Loucy (cell line): Measurements from ENCODE around the gene PCDHB6.
"Not testable (repeated sequence)": the region's sequence is repeated elsewhere in the genome, so short reads cannot be mapped to it uniquely, and the experiment has no call there.

Experiments
- H2AFZ ChIP-seq: fragments of 200-600 bp; sonication (generic); 2 replicates; pipeline ENCODE4 v1.6.0; 2016; ENCODE audit warnings: antibody characterized with exemption, mild to moderate bottlenecking, low read length, moderate library complexity
- H3F3A ChIP-seq: fragments of 200-600 bp; 2 replicates; pipeline ENCODE4 v1.6.0; 2016; ENCODE audit warnings: antibody characterized with exemption, low read depth, mild to moderate bottlenecking
- H3K27me3 ChIP-seq: fragments of 200-600 bp; sonication (generic); 2 replicates; pipeline ENCODE4 v1.6.1; 2014; ENCODE audit warnings: low read length, mild to moderate bottlenecking; ENCODE audit not compliant: insufficient read depth, poor library complexity, severe bottlenecking
- H3K36me3 ChIP-seq: fragments of 200-600 bp; sonication (generic); 2 replicates; pipeline ENCODE4 v1.6.1; 2016; ENCODE audit warnings: low read length; ENCODE audit not compliant: insufficient read depth
- H3K4me1 ChIP-seq: fragments of 200-600 bp; sonication (generic); 2 replicates; pipeline ENCODE4 v1.5.1; 2014; ENCODE audit warnings: low read length, mild to moderate bottlenecking; ENCODE audit not compliant: insufficient read depth, poor library complexity, severe bottlenecking
- H3K4me2 ChIP-seq: fragments of 200-600 bp; sonication (generic); 2 replicates; pipeline ENCODE4 v1.6.0; 2014; ENCODE audit warnings: antibody characterized with exemption, low read length, low read depth, mild to moderate bottlenecking; ENCODE audit not compliant: poor library complexity, severe bottlenecking
- H3K4me3 ChIP-seq: fragments of 200-600 bp; sonication (generic); 2 replicates; pipeline ENCODE4 v1.5.1; 2014; ENCODE audit warnings: low read length, mild to moderate bottlenecking, mixed read lengths; ENCODE audit not compliant: poor library complexity, severe bottlenecking
- H3K79me2 ChIP-seq: fragments of 200-600 bp; sonication (generic); 2 replicates; pipeline ENCODE4 v1.6.1; 2014; ENCODE audit warnings: low read length; ENCODE audit not compliant: insufficient read depth
- H3K9ac ChIP-seq: fragments of 200-600 bp; sonication (generic); 2 replicates; pipeline ENCODE4 v1.6.0; 2014; ENCODE audit warnings: mild to moderate bottlenecking, low read depth, low read length, moderate library complexity; ENCODE audit not compliant: poor library complexity, severe bottlenecking
- H3K9me2 ChIP-seq: fragments of 200-600 bp; sonication (generic); replicated peaks from 2 replicates; pipeline ENCODE4 v1.6.1; 2016; ENCODE audit warnings: low read depth, low read length, mixed read lengths
- H3K9me3 ChIP-seq: fragments of 200-600 bp; sonication (generic); 2 replicates; pipeline ENCODE4 v1.6.1; 2014; ENCODE audit warnings: mild to moderate bottlenecking, antibody characterized with exemption, low read length, low read depth; ENCODE audit not compliant: insufficient read depth
- H4K20me1 ChIP-seq: fragments of 200-600 bp; sonication (generic); 2 replicates; pipeline ENCODE4 v1.6.0; 2014; ENCODE audit warnings: antibody characterized with exemption, low read length, mild to moderate bottlenecking; ENCODE audit not compliant: insufficient read depth, poor library complexity, severe bottlenecking
- EZH2phosphoT487 ChIP-seq: fragments of 200-600 bp; IDR thresholded peaks from 2 replicates; pipeline ENCODE4 v1.6.1; 2018; ENCODE audit warnings: antibody characterized with exemption, mild to moderate bottlenecking, moderate library complexity, borderline replicate concordance
- TF ChIP-seq, protein P1 (sequence below): fragments of 200-600 bp; sonication (generic); conservative IDR thresholded peaks from 2 replicates; pipeline ENCODE4 v1.5.1; 2014; ENCODE audit warnings: mild to moderate bottlenecking, antibody characterized with exemption, low read length

Gene PCDHB6

DNA sequence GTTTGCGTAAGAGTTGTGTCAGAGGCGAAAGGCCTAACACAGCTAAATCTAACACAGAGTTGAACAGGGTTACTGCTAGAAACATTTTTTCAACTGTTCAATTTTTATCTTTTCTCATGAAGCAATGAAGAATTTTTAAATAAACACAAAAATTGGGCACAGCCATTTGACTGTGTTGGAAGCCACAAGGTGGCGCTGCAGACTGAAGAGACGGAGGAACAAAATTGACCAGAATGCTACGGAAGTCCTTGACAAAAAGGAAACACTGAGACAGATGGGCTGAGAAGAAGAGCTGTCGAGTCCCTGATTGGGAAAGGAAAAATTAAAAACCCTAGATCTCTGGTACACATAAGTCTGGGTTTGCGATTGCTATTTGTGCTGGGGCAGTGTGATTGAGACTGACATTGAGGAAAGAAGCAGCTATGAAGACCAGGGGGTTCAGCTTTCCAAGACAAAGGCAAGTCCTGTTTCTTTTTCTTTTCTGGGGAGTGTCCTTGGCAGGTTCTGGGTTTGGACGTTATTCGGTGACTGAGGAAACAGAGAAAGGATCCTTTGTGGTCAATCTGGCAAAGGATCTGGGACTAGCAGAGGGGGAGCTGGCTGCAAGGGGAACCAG lies 37.1 kb downstream of the PCDHB6 start, which contains the start of gene PCDHB9:
Gene PCDHB9 (plus strand): TSS at position 265 of the 616 bp plus-strand sequence. CDS start 158 bp downstream, at position 423.
- Histone ChIP-seq H3K79me2 (no peaks in the 10 kb centered on the region), H3K4me2 (peak within 1 kb of the TSS; percentile 60), H3K27me3 (no peaks in the 10 kb centered on the region), H3K4me1 (no peaks in the 10 kb centered on the region), H3K9ac (peak within 1 kb of the TSS; percentile 61), H4K20me1 (no peaks in the 10 kb centered on the region), H3F3A (no peaks in the 10 kb centered on the region), H3K9me2 (no peaks in the 10 kb centered on the region), H3K9me3 (no peaks in the 10 kb centered on the region), H3K36me3 (no peaks in the 10 kb centered on the region), H3K4me3 (peak within 1 kb of the TSS; percentile 70), H2AFZ (peak within 1 kb of the TSS; percentile 86)
- no peak for TF ChIP-seq EZH2phosphoT487
- TF ChIP-seq, protein P1, sequence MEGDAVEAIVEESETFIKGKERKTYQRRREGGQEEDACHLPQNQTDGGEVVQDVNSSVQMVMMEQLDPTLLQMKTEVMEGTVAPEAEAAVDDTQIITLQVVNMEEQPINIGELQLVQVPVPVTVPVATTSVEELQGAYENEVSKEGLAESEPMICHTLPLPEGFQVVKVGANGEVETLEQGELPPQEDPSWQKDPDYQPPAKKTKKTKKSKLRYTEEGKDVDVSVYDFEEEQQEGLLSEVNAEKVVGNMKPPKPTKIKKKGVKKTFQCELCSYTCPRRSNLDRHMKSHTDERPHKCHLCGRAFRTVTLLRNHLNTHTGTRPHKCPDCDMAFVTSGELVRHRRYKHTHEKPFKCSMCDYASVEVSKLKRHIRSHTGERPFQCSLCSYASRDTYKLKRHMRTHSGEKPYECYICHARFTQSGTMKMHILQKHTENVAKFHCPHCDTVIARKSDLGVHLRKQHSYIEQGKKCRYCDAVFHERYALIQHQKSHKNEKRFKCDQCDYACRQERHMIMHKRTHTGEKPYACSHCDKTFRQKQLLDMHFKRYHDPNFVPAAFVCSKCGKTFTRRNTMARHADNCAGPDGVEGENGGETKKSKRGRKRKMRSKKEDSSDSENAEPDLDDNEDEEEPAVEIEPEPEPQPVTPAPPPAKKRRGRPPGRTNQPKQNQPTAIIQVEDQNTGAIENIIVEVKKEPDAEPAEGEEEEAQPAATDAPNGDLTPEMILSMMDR, result peak; percentile 96

DNA sequence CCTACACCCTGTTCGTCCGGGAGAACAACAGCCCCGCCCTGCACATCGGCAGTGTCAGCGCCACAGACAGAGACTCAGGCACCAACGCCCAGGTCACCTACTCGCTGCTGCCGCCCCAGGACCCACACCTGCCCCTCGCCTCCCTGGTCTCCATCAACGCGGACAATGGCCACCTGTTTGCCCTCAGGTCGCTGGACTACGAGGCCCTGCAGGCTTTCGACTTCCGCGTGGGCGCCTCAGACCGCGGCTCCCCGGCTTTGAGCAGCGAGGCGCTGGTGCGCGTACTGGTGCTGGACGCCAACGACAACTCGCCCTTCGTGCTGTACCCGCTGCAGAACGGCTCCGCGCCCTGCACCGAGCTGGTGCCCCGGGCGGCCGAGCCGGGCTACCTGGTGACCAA lies 38.8 kb downstream of the PCDHB6 start:
- H3K4me3 ChIP-seq, H3K27me3 ChIP-seq, H3F3A ChIP-seq, H2AFZ ChIP-seq, H3K79me2 ChIP-seq, H3K9me3 ChIP-seq, H3K4me2 ChIP-seq, H4K20me1 ChIP-seq, H3K9me2 ChIP-seq, H3K36me3 ChIP-seq, H3K4me1 ChIP-seq, H3K9ac ChIP-seq: not testable (repeated sequence)

DNA sequence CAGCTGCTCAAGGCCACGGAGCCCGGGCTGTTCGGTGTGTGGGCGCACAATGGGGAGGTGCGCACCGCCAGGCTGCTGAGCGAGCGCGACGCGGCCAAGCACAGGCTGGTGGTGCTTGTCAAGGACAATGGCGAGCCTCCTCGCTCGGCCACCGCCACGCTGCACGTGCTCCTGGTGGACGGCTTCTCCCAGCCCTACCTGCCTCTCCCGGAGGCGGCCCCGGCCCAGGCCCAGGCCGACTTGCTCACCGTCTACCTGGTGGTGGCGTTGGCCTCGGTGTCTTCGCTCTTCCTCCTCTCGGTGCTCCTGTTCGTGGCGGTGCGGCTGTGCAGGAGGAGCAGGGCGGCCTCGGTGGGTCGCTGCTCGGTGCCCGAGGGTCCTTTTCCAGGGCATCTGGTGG lies 39.3 kb downstream of the PCDHB6 start:
- H3K9me2 ChIP-seq, H4K20me1 ChIP-seq, H3K27me3 ChIP-seq, H3K9me3 ChIP-seq, H3K4me1 ChIP-seq, H3K4me3 ChIP-seq, H3K4me2 ChIP-seq, H2AFZ ChIP-seq, H3K79me2 ChIP-seq, H3K36me3 ChIP-seq, H3F3A ChIP-seq, H3K9ac ChIP-seq: not testable (repeated sequence)

DNA sequence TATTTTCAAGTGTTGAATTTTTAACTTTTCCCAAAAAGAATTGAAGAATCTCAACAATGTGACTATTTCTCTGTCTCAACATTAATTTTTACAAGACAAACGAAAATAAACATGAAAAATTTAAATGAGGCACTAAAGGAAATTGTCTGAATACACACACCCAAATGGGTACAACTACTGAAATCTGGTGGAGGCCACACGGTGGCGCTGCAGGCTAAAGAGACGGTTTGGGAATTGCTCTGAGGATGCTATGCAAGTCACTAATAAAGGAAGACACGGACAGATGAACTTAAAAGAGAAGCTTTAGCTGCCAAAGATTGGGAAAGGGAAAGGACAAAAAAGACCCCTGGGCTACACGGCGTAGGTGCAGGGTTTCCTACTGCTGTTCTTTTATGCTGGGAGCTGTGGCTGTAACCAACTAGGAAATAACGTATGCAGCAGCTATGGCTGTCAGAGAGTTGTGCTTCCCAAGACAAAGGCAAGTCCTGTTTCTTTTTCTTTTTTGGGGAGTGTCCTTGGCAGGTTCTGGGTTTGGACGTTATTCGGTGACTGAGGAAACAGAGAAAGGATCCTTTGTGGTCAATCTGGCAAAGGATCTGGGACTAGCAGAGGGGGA lies 42.4 kb downstream of the PCDHB6 start, which contains the start of gene PCDHB10:
Gene PCDHB10 (plus strand): TSS at position 244 of the 616 bp plus-strand sequence. CDS start 200 bp downstream, at position 444.
- H4K20me1 ChIP-seq, result no peaks in the 10 kb centered on the region
- no peaks in the 10 kb centered on the region for H3K79me2 ChIP-seq
- no peak for TF ChIP-seq EZH2phosphoT487
- TF ChIP-seq, protein P1, result peak; percentile 77
- no peaks in the 10 kb centered on the region for H3F3A ChIP-seq
- H3K9me3 ChIP-seq, result no peaks in the 10 kb centered on the region
- H3K4me2 ChIP-seq, result no peak within 1 kb of the TSS
- H3K9ac ChIP-seq, result no peak within 1 kb of the TSS
- no peaks in the 10 kb centered on the region for H3K27me3 ChIP-seq
- no peaks in the 10 kb centered on the region for H3K9me2 ChIP-seq
- H3K4me3 ChIP-seq, result no peak within 1 kb of the TSS
- H3K36me3 ChIP-seq, result no peaks in the 10 kb centered on the region
- no peak within 1 kb of the TSS for H2AFZ ChIP-seq
- H3K4me1 ChIP-seq, result no peaks in the 10 kb centered on the region

DNA sequence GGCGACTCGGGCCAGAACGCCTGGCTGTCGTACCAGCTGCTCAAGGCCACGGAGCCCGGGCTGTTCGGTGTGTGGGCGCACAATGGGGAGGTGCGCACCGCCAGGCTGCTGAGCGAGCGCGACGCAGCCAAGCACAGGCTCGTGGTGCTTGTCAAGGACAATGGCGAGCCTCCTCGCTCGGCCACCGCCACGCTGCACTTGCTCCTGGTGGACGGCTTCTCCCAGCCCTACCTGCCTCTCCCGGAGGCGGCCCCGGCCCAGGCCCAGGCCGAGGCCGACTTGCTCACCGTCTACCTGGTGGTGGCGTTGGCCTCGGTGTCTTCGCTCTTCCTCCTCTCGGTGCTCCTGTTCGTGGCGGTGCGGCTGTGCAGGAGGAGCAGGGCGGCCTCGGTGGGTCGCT lies 44.5 kb downstream of the PCDHB6 start:
- H3K4me1 ChIP-seq, H3K4me2 ChIP-seq, H2AFZ ChIP-seq, H3K9me2 ChIP-seq, H3K27me3 ChIP-seq, H3K9me3 ChIP-seq, H3K79me2 ChIP-seq, H4K20me1 ChIP-seq, H3K36me3 ChIP-seq, H3K4me3 ChIP-seq, H3K9ac ChIP-seq, H3F3A ChIP-seq: not testable (repeated sequence)
